Panc1 (cell line): ENCODE data around the gene PLPP4. TPM values are rescaled to one million over a fixed set of nuclear protein-coding genes. Genes with fewer than 3 reads are reported as not detected.
A peak's percentile ranks its signal among the peaks of the same experiment; 100 is the strongest.

Experiments used
- ATAC-seq: fragments of 200-7000 bp; cut with Tn5 transposase; 2 replicates; pipeline ENCODE4 v1.9.1; 2020; ENCODE audit warnings: mild to moderate bottlenecking, moderate library complexity
- Bru-seq: library from RNA; stranded (reverse); fragments of 400-500 nt; gene quantifications from one replicate; lab custom pipeline; 2021; lab: Mats Ljungman, UMichigan
- BruChase-seq, 2 experiments: library from RNA; stranded (reverse); fragments of 400-500 nt; gene quantifications; one replicate each; lab custom pipeline; 2021; lab: Mats Ljungman, UMichigan
- BruUV-seq: library from RNA; stranded (reverse); fragments of 400-500 nt; replicated peaks from 2 replicates; lab custom pipeline; 2021; lab: Mats Ljungman, UMichigan
- CTCF ChIA-PET: fragments of 300-600 bp; sonication (Branson Sonifier 250); formaldehyde crosslinking; loops from one replicate; lab custom pipeline; 2022; ENCODE audit warnings: antibody characterized with exemption; lab: Charles Lee
- POLR2A ChIA-PET: fragments of 300-600 bp; sonication (Branson Sonifier 250); formaldehyde crosslinking; loops from one replicate; lab custom pipeline; 2022; ENCODE audit warnings: antibody characterized with exemption; lab: Charles Lee
- DNase-seq: peaks from one replicate; pipeline ENCODE4 v3.0.0-alpha.2; 2010; ENCODE audit warnings: low read depth, low spot score
- H3K27ac ChIP-seq: 2 replicates; pipeline ENCODE4 v1.5.1; 2011; ENCODE audit warnings: mild to moderate bottlenecking, low read length, inconsistent platforms
- H3K27me3 ChIP-seq: fragments of 200-500 bp; sonication (Bioruptor generic); 2 replicates; pipeline ENCODE4 v1.6.0; 2014; ENCODE audit warnings: low read length, inconsistent platforms; ENCODE audit not compliant: control insufficient read depth, insufficient read depth
- H3K36me3 ChIP-seq: fragments of 200-500 bp; sonication (Bioruptor generic); 2 replicates; pipeline ENCODE4 v1.5.1; 2014; ENCODE audit warnings: inconsistent platforms, mild to moderate bottlenecking, low read length, moderate library complexity; ENCODE audit not compliant: control insufficient read depth, insufficient read depth
- H3K4me1 ChIP-seq: 2 replicates; pipeline ENCODE4 v1.5.1; 2011; ENCODE audit warnings: inconsistent platforms, mild to moderate bottlenecking, low read length, moderate library complexity; ENCODE audit not compliant: control insufficient read depth, insufficient read depth
- H3K4me3 ChIP-seq, 2 experiments: 2 replicates each; pipeline ENCODE4 v1.5.1; 2011 to 2012; ENCODE audit warnings: low read depth in 2 of 2, low read length in 2 of 2, mild to moderate bottlenecking in 2 of 2, inconsistent platforms in 1 of 2, moderate library complexity in 1 of 2
- H3K9me3 ChIP-seq: fragments of 200-500 bp; sonication (Bioruptor generic); 2 replicates; pipeline ENCODE4 v1.5.1; 2014; ENCODE audit warnings: low read depth, mild to moderate bottlenecking, inconsistent platforms, low read length, moderate library complexity; ENCODE audit not compliant: control insufficient read depth, insufficient read depth
- CTCF ChIP-seq: fragments of 450-650 bp; IDR thresholded peaks from 2 replicates; pipeline ENCODE4 v1.5.1; 2017; ENCODE audit warnings: mild to moderate bottlenecking
- POLR2AphosphoS5 ChIP-seq: IDR thresholded peaks from 2 replicates; pipeline ENCODE4 v1.6.1; 2012; ENCODE audit warnings: mild to moderate bottlenecking, low read depth, low read length, moderate library complexity
- REST ChIP-seq, 2 experiments: IDR thresholded peaks; 2 replicates each; pipeline ENCODE4 v1.6.1; 2011 to 2012; ENCODE audit warnings: low read depth in 2 of 2, control low read depth in 1 of 2, low read length in 1 of 2, mild to moderate bottlenecking in 1 of 2, moderate library complexity in 1 of 2; ENCODE audit not compliant: insufficient read depth in 1 of 2
- SIN3A ChIP-seq: IDR thresholded peaks from 2 replicates; pipeline ENCODE4 v1.6.1; 2012; ENCODE audit warnings: low read depth, mild to moderate bottlenecking, low read length, moderate library complexity, borderline replicate concordance; ENCODE audit not compliant: insufficient read depth
- TCF7L2 ChIP-seq: IDR thresholded peaks from 2 replicates; pipeline ENCODE4 v1.6.1; 2011; ENCODE audit warnings: mild to moderate bottlenecking, low read depth, low read length, inconsistent platforms
- in situ Hi-C: cut with HindIII; loops from 2 replicates; pipeline ENCODE4 v1.10.0; 2016; ENCODE audit warnings: low sequenced_read_pairs, low pct_unique_long_range_greater_than_20kb
- intact Hi-C: fragments of 100-400 bp; cut with micrococcal nuclease; formaldehyde crosslinking; loops from one replicate; pipeline ENCODE4 v1.10.0; 2022; ENCODE audit not compliant: unreplicated experiment
- long read RNA-seq: library from polyadenylated mRNA; unstranded; transcript quantifications from one replicate; pipeline ENCODE4 v2.0.0, GENCODE V29; 2021; ENCODE audit not compliant: unreplicated experiment
- polyA plus RNA-seq: library from polyadenylated mRNA; unstranded; fragments of >200 nt; gene quantifications from one replicate; pipeline ENCODE4 v1.2.1, GENCODE V29; 2012; ENCODE audit warnings: missing spikeins; ENCODE audit not compliant: insufficient read length
- total RNA-seq: library from RNA; stranded (reverse); gene quantifications from one replicate; pipeline ENCODE4 v1.2.1, GENCODE V29; 2021; ENCODE audit not compliant: unreplicated experiment

PLPP4 gene
- total RNA-seq (0.18 TPM), Bru-seq, nascent RNA (percentile 20 among the genes with signal in this experiment), BruChase-seq, experiment 1, labeled RNA remaining after a 2-hour chase (percentile 16 among the genes with signal in this experiment), BruChase-seq, experiment 2, labeled RNA remaining after a 6-hour chase (percentile 14 among the genes with signal in this experiment)
- not detected for polyA plus RNA-seq
- long read RNA-seq: 0 reads

GRCh38 chr10:120456626-120457430, at the start of gene PLPP4:
TSS of gene PLPP4 (plus strand) at chr10:120457227. CDS start at chr10:120457306, 79 bp downstream.
- in situ Hi-C loops (no loop called here), intact Hi-C loops (no loop called here)
- Histone ChIP-seq H3K4me1 (no peaks in the 10 kb centered on the region; the same call in 1 of the 2 replicates), H3K36me3 (no peaks in the 10 kb centered on the region), H3K27me3 (peaks cover 32% of the 10 kb centered on the region), H3K27ac (no peak within 1 kb of the TSS), H3K9me3 (no peaks in the 10 kb centered on the region), H3K4me3 (peak within 1 kb of the TSS; percentile 38 to 47)
- ChIA-PET POLR2A (no interaction called here), CTCF (no interaction called here)
- no peak for DNase-seq
- no TSS peak for BruUV-seq
- peak; percentile 63 for ATAC-seq
- TF ChIP-seq TCF7L2 (no peak), CTCF (no peak), REST (IDR thresholded peaks at IDR 0.05; ENCODE audit: insufficient read depth in 1 of 2, low read depth in 2 of 2, low read length in 1 of 2) (no peak), POLR2AphosphoS5 (no peak), SIN3A (no peak)

GRCh38 chr10:120409816-120410215, 47.2 kb upstream of the PLPP4 start:
- Histone ChIP-seq H3K27ac (no peak overlapping the region), H3K4me1 (no peaks in the 10 kb centered on the region), H3K9me3 (no peaks in the 10 kb centered on the region), H3K4me3 (no peak overlapping the region), H3K36me3 (no peaks in the 10 kb centered on the region), H3K27me3 (no peaks in the 10 kb centered on the region)
- TF ChIP-seq POLR2AphosphoS5: no peak
- no peak for TF ChIP-seq CTCF
- no peak for TF ChIP-seq REST (IDR thresholded peaks at IDR 0.05; ENCODE audit: insufficient read depth in 1 of 2, low read depth in 2 of 2, low read length in 1 of 2)
- no peak for TF ChIP-seq SIN3A
- no TSS peak for BruUV-seq
- ChIA-PET POLR2A (no interaction called here), CTCF (no interaction called here)
- DNase-seq (no peak), ATAC-seq (no peak)
- intact Hi-C loops: no loop called here
- in situ Hi-C loops: no loop called here
